ENCODE measurements around the gene AOAH.

- no peak for TF ChIP-seq CTCF (conservative IDR thresholded peaks at IDR 0.05; ENCODE audit: low read length)
- TF ChIP-seq EZH2phosphoT487 (IDR thresholded peaks at IDR 0.05; ENCODE audit: borderline replicate concordance): no peak
Observed at GRCh38 chr7:36570528-36571189, 153.6 kb downstream of the AOAH start.

Measured in Loucy (cell line).